ENCODE results near the gene ADARB1.

ADARB1 gene

GRCh38 chr21:45039317-45040156 is 34.8 kb upstream of the ADARB1 start:
- DNase-seq: no peak

- no peak for DNase-seq
Observed at GRCh38 chr21:45040157-45040711, 34.1 kb upstream of the ADARB1 start.

- no peak for DNase-seq
Observed at GRCh38 chr21:45040739-45041138, 33.6 kb upstream of the ADARB1 start.

- DNase-seq: peak in 1 of 2 donors; percentile 39
Observed at GRCh38 chr21:45041351-45041805, 33.0 kb upstream of the ADARB1 start.

GRCh38 chr21:45041984-45042663 is 32.3 kb upstream of the ADARB1 start:
- DNase-seq: no peak

- no peak for DNase-seq
Observed at GRCh38 chr21:45042664-45043161, 31.7 kb upstream of the ADARB1 start.

GRCh38 chr21:45043541-45044020 is 30.8 kb upstream of the ADARB1 start:
- DNase-seq: no peak

GRCh38 chr21:45045481-45045880 is 28.9 kb upstream of the ADARB1 start:
- DNase-seq: no peak

- no peak for DNase-seq
Observed at GRCh38 chr21:45047257-45047656, 27.1 kb upstream of the ADARB1 start.

GRCh38 chr21:45048026-45048698 is 26.2 kb upstream of the ADARB1 start:
- no peak for DNase-seq

GRCh38 chr21:45048968-45049367 is 25.4 kb upstream of the ADARB1 start:
- no peak for DNase-seq

GRCh38 chr21:45049714-45050344 is 24.6 kb upstream of the ADARB1 start:
- DNase-seq: no peak

GRCh38 chr21:45050345-45050796 is 24.0 kb upstream of the ADARB1 start:
- no peak for DNase-seq

GRCh38 chr21:45050797-45051489 is 23.4 kb upstream of the ADARB1 start:
- no peak for DNase-seq

- DNase-seq: no peak
Observed at GRCh38 chr21:45051580-45052434, 22.6 kb upstream of the ADARB1 start.

- no peak for DNase-seq
Observed at GRCh38 chr21:45052960-45053359, 21.4 kb upstream of the ADARB1 start.

- no peak for DNase-seq
Observed at GRCh38 chr21:45053561-45054226, 20.7 kb upstream of the ADARB1 start.

GRCh38 chr21:45054227-45054926 is 20.0 kb upstream of the ADARB1 start:
- no peak for DNase-seq

GRCh38 chr21:45054927-45055612 is 19.3 kb upstream of the ADARB1 start:
- no peak for DNase-seq

Measured in CD4-positive, alpha-beta T cell treated with Interleukin-1 beta for 1 hour (primary cell).